ENCODE data around the gene TGFB2. TPM values are rescaled to one million over a fixed set of nuclear protein-coding genes. Genes with fewer than 3 reads are reported as not detected.
"Not testable (repeated sequence)": the region's sequence is repeated elsewhere in the genome, so short reads cannot be mapped to it uniquely, and the experiment has no call there.

Gene TGFB2
- 66.7 TPM for polyA plus RNA-seq (ENCODE audit: insufficient read length)

GRCh38 chr1:218344814-218345672 is at the start of gene TGFB2:
Gene TGFB2, plus strand, starts transcription at chr1:218345336. Its CDS starts 1,366 bp downstream, at chr1:218346702.
- DNase-seq (ENCODE audit: low read depth): peak; percentile 87

GRCh38 chr1:218296162-218296561 is 49.0 kb upstream of the TGFB2 start:
- DNase-seq (ENCODE audit: low read depth): no peak

- no peak for DNase-seq (ENCODE audit: low read depth)
Measured at GRCh38 chr1:218297461-218297860, 47.7 kb upstream of the TGFB2 start.

DNA sequence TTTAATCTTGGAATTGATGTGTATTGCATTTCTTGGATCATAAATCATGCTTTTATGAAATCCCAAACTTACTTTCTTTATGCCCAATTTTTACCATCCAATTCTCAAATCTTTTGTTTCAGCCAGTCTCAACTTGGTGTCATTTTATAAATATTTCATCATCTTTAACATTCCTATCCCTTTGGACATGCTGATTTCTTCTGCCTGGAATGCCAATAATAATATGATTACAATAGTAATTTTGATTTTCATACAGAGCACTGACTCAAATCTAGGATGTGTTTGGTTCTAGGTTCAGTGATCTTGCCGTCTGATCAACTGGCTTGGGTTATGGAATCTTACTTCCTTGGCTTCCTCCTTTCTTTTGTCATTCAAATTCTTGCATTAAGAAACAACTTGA is 47.3 kb upstream of the TGFB2 start:
- DNase-seq (ENCODE audit: low read depth): no peak

- no peak for DNase-seq (ENCODE audit: low read depth)
Measured at GRCh38 chr1:218298398-218298797, 46.7 kb upstream of the TGFB2 start.

GRCh38 chr1:218299416-218299815 is 45.7 kb upstream of the TGFB2 start:
- DNase-seq (ENCODE audit: low read depth): peak; percentile 46

GRCh38 chr1:218301217-218301616 is 43.9 kb upstream of the TGFB2 start:
- no peak for DNase-seq (ENCODE audit: low read depth)

DNA sequence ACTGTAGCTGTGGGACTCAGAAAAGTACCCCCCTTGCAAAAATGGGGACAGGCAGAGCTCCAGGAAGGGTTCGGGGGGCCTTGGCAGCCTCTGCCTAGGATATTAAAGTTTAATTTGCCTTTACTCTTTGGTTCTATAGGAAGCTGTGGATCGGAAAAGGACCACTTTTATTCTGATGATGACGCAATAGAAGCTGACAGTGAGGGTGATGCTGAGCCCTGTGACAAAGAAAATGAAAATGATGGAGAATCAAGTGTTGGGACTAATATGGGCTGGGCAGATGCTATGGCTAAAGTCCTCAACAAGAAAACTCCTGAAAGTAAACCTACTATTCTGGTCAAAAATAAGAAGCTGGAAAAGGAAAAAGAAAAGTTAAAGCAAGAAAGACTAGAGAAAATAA is 43.0 kb upstream of the TGFB2 start:
- no peak for DNase-seq (ENCODE audit: low read depth)

DNA sequence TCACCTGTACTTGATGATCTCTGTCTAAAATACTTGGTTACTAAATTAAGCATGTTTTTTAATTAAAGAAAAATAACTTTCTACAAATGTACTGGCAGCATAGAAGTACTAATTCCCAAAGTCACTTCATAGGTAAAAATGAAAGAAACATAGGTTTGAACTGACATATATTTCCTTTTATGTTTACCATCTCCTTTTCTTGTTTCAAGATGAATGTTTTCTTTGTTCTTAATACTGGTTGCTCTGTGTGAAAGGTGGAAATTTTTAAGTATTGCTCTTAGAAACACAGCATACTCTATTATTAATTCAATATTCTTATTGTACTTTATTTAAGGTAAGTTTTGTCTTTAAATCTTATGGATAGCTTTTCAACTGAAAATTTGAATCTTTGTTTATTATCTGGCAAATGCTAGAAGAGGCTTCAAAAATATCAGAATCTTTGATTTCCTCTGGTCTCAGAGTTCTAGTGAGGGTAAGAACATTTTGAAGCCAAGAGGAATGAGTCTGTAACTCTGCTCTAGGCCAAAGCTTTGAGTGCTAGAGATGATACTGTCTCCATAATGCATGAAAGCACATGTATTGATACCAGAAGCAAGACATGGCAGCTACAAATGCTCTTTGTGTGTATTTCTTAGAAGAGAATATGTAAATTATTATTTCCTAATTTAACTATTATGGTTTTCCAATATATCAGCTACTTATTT is 41.8 kb upstream of the TGFB2 start:
- DNase-seq (ENCODE audit: low read depth): no peak

- DNase-seq (ENCODE audit: low read depth): no peak
Measured at GRCh38 chr1:218304281-218305039, 40.7 kb upstream of the TGFB2 start.

DNA sequence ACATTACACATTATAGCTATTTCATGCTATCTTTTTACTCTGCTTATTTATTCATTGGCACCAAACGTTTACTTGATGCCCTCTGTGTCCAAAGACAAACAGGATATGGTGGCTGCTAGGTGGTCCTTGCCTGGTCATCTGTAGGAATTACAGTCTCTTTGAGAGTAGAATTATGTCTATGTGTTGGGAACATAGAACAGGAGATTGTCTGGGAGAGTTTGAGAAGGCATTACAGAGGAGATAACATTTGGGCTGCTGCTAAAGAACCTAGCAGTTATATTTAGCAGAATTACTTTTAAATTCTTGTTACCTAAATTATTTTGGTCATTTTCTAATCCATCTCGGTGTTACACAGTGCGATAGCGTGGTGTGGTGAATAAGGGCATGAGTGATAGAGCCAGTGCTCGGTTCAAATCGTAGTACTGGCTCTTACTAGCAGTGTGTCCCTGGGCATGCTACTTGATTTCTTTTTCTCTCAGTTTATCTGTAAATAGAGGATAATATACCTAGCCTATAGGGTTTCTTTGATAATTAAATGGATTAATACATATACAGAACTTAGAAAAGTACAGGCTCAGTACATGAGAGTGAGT is 39.6 kb upstream of the TGFB2 start:
- DNase-seq (ENCODE audit: low read depth): no peak

DNA sequence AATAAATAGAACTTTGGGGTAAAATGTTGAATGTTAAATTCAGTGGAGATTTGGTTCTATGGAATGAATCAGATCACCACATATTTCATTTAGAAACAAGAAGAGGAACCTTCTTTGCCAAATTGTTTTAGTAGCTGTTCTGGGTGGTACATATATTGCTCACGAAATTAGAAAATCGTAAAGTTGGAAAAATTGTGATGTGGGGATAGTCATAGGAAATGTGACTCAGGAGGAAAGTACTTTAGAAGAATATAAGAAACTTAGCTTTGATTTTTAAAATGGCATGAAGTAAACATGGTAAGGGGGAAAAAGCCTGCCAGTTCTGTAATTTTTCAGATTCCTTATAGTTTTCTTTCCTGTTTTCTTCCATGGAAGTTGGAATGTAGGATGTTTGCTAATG is 32.6 kb upstream of the TGFB2 start:
- no peak for DNase-seq (ENCODE audit: low read depth)

GRCh38 chr1:218314316-218314715 is 30.8 kb upstream of the TGFB2 start:
- peak; percentile 24 for DNase-seq (ENCODE audit: low read depth)

DNA sequence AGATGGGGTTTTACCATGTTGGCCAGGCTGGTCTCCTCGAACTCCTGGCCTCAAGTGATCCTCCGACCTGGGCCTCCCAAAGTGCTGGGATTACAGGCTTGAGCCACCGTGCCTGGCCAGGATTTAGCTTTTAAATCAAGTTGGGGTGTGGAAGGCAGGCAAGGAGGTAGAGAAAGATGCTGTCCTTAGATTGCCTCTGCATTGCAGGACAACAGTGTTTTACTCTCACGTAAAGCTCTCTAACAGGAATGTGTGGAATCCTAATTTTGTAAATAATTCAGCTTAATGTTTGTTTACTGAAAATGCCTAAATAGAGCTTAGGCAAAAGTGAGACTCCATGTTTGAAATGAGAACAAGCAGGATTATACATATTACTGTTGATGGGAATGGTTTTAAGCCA is 29.5 kb upstream of the TGFB2 start:
- no peak for DNase-seq (ENCODE audit: low read depth)

- DNase-seq (ENCODE audit: low read depth): no peak
Measured at GRCh38 chr1:218317061-218317460, 28.1 kb upstream of the TGFB2 start.

DNA sequence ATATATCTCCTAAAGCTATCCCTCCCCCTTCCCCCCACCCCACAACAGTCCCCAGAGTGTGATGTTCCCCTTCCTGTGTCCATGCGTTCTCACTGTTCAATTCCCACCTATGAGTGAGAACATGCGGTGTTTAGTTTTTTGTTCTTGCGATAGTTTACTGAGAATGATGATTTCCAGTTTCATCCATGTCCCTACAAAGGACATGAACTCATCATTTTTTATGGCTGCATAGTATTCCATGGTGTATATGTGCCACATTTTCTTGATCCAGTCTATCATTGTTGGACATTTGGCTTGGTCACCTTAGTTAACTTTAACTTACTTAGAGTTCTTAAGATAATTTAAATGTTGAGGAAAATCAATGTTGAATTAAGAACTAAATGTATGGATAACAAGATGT is 25.0 kb upstream of the TGFB2 start:
- not testable (repeated sequence) for DNase-seq (ENCODE audit: low read depth)

DNA sequence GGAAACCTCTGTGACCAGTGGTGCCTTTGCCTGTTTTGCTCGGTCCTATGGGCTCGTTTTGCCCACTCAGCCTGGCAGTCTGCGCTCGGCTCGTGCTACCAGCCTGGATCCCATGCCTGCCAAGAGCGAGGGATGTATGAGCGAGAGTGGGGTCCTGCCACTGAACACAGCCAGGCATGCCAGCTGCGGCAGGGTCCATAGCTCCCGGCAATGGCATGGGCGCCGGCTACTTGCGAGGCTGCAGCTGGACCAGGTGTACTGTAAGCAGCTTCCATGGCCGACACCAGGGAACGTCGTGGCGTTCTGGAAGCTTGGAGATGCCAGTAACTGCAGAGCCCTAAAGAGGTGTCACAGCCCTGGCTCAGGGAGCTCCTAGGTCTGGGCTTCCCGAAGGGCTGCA is 22.4 kb upstream of the TGFB2 start:
- DNase-seq (ENCODE audit: low read depth): no peak

DNA sequence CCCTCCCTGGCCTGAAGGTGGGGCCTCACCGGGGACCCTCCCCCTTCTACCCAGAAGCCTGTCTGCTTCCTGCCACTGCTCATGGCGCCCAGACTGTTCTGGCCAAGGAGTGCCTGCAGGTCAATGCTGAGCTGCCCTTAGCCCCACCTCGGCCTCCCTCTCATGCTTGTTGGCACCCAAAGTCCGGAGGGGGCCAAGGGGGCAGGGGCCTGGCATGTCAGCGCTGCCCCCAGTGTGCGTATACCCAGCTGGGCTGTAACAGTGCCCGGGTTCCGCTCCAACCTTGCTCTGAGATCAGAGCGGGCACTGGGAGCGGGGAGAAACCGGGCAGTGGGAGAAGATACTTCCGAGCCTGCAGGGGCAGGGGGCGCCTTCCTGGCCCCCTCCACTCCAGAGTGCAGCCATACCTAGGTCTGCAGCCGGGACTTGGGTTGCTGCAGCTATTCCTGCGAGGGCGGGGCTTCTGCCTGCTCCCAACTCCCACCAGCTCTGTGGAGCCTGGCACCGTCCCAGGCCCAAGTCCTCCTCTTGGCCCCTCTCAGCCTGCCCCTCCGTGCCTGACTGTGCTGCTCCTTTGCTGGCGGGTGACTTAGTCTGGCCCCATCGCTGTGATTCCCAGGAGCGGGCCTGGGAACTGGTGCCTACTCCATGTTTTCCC is 21.4 kb upstream of the TGFB2 start:
- DNase-seq (ENCODE audit: low read depth): no peak

- no peak for DNase-seq (ENCODE audit: low read depth)
Measured at GRCh38 chr1:218324226-218324580, 20.9 kb upstream of the TGFB2 start.

DNA sequence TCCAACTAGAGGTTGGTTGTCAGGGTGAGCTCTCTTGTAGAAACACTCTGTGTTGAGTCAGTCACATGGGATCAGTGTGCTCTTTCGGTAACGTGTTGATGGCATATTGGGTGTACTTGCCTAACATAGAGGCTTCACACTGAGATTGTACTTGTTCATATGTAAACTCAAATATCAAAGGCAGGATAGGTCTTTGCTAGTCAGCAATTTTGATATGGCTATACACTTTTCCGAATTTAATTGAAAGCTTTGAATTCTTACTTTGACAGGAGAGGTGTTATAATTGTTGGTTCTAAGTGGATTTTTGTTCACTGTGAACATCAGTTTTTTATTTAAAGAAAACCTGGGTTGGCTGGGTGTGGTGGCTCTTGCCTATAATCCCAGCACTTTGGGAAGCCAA is 16.4 kb upstream of the TGFB2 start:
- DNase-seq (ENCODE audit: low read depth): no peak

DNA sequence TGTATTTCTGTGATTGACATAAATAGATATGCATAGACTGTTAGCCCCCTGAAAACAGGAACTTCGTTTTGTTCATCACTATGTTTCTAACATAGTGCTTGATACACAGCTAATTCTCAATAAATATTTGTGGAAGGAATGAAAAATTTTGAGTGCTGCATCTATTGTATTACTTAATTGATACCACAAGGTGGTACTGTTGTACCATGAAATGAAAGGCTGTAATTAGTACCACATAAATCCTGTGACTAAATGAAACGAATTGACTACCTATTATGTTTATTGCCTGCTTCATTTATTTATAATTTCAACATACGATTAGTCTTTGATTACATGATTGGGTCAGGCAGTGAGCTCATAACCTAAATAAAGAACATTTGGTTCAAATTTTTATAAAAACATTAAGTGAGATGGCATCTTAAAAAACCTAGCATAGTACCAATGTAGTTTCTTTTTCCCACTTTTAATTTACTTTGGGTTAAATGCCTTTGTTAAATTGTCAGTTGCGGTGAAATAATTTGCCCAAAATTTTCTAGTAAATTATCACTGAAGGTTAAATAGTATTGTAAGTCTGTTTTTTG is 15.0 kb upstream of the TGFB2 start:
- peak; percentile 49 for DNase-seq (ENCODE audit: low read depth)

Data from forelimb muscle (tissue), 1 donor.